Measurements from ENCODE around the gene PIGR.

DNA sequence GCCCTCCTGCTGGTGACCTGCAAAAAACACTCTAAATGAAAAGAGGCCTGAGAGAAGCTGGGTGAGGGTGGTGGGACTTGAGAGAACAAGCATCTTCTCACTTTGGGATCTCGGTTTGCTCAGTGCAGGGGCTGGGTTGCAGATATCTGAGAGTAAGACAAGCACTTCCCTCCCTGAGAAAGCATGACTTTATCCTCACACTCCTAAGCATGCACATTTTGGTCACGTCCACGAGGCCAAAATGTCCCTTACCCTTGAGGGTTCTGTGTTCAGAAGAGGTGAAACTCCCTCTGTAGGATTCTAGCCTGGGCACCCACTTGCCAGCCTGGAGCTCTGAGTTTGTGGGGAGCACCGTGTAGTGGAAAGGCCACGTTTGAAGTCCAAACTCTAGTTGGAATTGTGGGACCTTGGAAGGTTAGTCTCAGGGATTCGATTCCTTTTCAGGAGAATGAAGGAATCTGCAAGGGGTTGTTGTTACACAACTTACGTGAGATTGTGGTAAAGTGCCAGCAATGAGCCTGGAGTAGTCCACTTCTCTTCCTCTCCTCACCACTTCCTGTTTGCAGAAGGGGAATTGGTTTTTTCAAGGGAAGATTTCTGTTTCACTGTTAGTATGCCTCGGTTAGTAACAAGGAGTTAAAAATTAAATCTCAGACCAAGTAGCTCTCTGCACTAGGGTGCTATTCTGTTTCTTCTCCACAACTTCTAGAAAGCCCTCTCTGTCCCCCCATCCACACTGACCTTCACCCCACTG, 21.0 kb upstream of the PIGR start:
- TF ChIP-seq CTCF (IDR thresholded peaks at IDR 0.05) = no peak
- no peak for TF ChIP-seq POLR2A (IDR thresholded peaks at IDR 0.05)

All from testis (tissue), 2 donors.